ENCODE measurements around the gene SERPINA4. TPM values are rescaled to one million over a fixed set of nuclear protein-coding genes. Genes with fewer than 3 reads are reported as not detected.

The SERPINA4 gene
- total and polyA plus RNA-seq, 2 of the 13 experiments (the other 11 are each of a cell fraction or from before 2014, with no cell fraction given) = 39.1 to 57.8 TPM

DNA sequence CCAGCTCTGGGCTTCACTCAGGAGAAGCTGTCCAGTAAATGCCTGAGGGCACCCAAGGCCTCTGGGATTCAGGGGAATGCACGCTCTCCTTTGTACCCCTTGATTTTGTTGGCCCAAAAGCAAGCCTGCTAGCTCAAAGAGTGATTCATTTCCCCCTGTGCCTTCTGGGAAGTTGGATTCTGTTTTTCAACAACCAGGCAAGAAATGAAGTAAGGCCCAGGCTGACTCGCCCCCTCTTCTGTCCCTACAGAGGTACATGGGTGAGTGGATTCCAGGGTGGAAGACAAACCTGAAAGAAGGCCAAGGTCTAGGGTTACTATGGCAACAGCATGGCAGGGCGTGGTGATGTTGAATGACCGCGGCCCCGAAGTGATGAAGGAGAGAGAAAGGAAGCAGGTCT lies 10.7 kb downstream of the SERPINA4 start:
- ChIA-PET POLR2A (interaction anchor here (0.6 to 8.1 kb wide), 9 partner anchors 10 to 183 kb away, joined by 4 to 142 read pairs (median 35); partner anchors contain the start of genes SERPINA1, SERPINA3, SERPINA4 and SERPINA5), CTCF (ENCODE audit: low intra/inter-chr PET ratio, low total read pairs) (no interaction called here)
- H3K4me3 ChIP-seq (replicated peaks in 1 of 3; ENCODE audit: insufficient read depth in 1 of 3, low read depth in 2 of 3, low read length in 3 of 3) = no peak overlapping the region
- no peaks in the 10 kb centered on the region for H4K20me1 ChIP-seq (ENCODE audit: insufficient read depth, low read length)
- intact Hi-C loops (cut with micrococcal nuclease; ENCODE audit: unreplicated experiment) = no loop called here
- H3K9me3 ChIP-seq (ENCODE audit: low read length) = no peaks in the 10 kb centered on the region
- H3K4me2 ChIP-seq (ENCODE audit: low read depth, low read length) = peak overlapping the region; percentile 66
- FAIRE-seq (no peak), ATAC-seq (peak; percentile 7; the same call in 2 of the 3 replicates), DNase-seq (ENCODE audit: low spot score) (peak; percentile 37)
- 77% methylated on average over 6 of the region's 6 CpGs for WGBS (ENCODE audit: low lambda C conversion rate)
- no peaks in the 10 kb centered on the region for H3K27me3 ChIP-seq (ENCODE audit: control insufficient read depth in 1 of 2, insufficient read depth in 2 of 2, low read length in 2 of 2)
- H3K9ac ChIP-seq (ENCODE audit: insufficient read depth, low read depth, low read length) = peak overlapping the region; percentile 41; the same call in 1 of the 2 replicates
- no peak overlapping the region for H2AFZ ChIP-seq (ENCODE audit: low read length)
- H3K36me3 ChIP-seq (replicated peaks in 1 of 2; ENCODE audit: control insufficient read depth in 1 of 2, insufficient read depth in 2 of 2, low read length in 2 of 2) = no peaks in the 10 kb centered on the region
- no TSS peak for BruUV-seq (replicated peaks)
- peak overlapping the region; percentile 94 for H3K27ac ChIP-seq (ENCODE audit: extremely low read length, insufficient read depth, low read length)
- H3K79me2 ChIP-seq (ENCODE audit: insufficient read depth, low read length) = no peaks in the 10 kb centered on the region
- peaks cover 89% of the 10 kb centered on the region for H3K4me1 ChIP-seq (ENCODE audit: insufficient read depth, low read length)
- in situ Hi-C loops (cut with HindIII; ENCODE audit: extremely low pct_ligation_motif_present, low pct_unique_long_range_greater_than_20kb) = no loop called here
- TF ChIP-seq RXRB (CRISPR knock-in tag; IDR thresholded peaks at IDR 0.05; ENCODE audit: borderline replicate concordance) = no peak
- TF ChIP-seq HMGA1 (CRISPR knock-in tag; conservative IDR thresholded peaks at IDR 0.05) = no peak
- TF ChIP-seq MYNN (CRISPR knock-in tag; IDR thresholded peaks at IDR 0.05; ENCODE audit: low read depth) = 0 out of 2 replicates have a peak, but pooled peaks have one; percentile 34
- TF ChIP-seq, protein P1, sequence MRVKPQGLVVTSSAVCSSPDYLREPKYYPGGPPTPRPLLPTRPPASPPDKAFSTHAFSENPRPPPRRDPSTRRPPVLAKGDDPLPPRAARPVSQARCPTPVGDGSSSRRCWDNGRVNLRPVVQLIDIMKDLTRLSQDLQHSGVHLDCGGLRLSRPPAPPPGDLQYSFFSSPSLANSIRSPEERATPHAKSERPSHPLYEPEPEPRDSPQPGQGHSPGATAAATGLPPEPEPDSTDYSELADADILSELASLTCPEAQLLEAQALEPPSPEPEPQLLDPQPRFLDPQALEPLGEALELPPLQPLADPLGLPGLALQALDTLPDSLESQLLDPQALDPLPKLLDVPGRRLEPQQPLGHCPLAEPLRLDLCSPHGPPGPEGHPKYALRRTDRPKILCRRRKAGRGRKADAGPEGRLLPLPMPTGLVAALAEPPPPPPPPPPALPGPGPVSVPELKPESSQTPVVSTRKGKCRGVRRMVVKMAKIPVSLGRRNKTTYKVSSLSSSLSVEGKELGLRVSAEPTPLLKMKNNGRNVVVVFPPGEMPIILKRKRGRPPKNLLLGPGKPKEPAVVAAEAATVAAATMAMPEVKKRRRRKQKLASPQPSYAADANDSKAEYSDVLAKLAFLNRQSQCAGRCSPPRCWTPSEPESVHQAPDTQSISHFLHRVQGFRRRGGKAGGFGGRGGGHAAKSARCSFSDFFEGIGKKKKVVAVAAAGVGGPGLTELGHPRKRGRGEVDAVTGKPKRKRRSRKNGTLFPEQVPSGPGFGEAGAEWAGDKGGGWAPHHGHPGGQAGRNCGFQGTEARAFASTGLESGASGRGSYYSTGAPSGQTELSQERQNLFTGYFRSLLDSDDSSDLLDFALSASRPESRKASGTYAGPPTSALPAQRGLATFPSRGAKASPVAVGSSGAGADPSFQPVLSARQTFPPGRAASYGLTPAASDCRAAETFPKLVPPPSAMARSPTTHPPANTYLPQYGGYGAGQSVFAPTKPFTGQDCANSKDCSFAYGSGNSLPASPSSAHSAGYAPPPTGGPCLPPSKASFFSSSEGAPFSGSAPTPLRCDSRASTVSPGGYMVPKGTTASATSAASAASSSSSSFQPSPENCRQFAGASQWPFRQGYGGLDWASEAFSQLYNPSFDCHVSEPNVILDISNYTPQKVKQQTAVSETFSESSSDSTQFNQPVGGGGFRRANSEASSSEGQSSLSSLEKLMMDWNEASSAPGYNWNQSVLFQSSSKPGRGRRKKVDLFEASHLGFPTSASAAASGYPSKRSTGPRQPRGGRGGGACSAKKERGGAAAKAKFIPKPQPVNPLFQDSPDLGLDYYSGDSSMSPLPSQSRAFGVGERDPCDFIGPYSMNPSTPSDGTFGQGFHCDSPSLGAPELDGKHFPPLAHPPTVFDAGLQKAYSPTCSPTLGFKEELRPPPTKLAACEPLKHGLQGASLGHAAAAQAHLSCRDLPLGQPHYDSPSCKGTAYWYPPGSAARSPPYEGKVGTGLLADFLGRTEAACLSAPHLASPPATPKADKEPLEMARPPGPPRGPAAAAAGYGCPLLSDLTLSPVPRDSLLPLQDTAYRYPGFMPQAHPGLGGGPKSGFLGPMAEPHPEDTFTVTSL (CRISPR knock-in tag; IDR thresholded peaks at IDR 0.05; ENCODE audit: borderline replicate concordance) = no peak
- TF ChIP-seq, protein P2, sequence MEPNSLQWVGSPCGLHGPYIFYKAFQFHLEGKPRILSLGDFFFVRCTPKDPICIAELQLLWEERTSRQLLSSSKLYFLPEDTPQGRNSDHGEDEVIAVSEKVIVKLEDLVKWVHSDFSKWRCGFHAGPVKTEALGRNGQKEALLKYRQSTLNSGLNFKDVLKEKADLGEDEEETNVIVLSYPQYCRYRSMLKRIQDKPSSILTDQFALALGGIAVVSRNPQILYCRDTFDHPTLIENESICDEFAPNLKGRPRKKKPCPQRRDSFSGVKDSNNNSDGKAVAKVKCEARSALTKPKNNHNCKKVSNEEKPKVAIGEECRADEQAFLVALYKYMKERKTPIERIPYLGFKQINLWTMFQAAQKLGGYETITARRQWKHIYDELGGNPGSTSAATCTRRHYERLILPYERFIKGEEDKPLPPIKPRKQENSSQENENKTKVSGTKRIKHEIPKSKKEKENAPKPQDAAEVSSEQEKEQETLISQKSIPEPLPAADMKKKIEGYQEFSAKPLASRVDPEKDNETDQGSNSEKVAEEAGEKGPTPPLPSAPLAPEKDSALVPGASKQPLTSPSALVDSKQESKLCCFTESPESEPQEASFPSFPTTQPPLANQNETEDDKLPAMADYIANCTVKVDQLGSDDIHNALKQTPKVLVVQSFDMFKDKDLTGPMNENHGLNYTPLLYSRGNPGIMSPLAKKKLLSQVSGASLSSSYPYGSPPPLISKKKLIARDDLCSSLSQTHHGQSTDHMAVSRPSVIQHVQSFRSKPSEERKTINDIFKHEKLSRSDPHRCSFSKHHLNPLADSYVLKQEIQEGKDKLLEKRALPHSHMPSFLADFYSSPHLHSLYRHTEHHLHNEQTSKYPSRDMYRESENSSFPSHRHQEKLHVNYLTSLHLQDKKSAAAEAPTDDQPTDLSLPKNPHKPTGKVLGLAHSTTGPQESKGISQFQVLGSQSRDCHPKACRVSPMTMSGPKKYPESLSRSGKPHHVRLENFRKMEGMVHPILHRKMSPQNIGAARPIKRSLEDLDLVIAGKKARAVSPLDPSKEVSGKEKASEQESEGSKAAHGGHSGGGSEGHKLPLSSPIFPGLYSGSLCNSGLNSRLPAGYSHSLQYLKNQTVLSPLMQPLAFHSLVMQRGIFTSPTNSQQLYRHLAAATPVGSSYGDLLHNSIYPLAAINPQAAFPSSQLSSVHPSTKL (CRISPR knock-in tag; IDR thresholded peaks at IDR 0.05) = 0 out of 2 replicates have a peak, but pooled peaks have one; percentile 12
- no peak for TF ChIP-seq ZNF274 (CRISPR knock-in tag; IDR thresholded peaks at IDR 0.05)
- TF ChIP-seq, protein P3, sequence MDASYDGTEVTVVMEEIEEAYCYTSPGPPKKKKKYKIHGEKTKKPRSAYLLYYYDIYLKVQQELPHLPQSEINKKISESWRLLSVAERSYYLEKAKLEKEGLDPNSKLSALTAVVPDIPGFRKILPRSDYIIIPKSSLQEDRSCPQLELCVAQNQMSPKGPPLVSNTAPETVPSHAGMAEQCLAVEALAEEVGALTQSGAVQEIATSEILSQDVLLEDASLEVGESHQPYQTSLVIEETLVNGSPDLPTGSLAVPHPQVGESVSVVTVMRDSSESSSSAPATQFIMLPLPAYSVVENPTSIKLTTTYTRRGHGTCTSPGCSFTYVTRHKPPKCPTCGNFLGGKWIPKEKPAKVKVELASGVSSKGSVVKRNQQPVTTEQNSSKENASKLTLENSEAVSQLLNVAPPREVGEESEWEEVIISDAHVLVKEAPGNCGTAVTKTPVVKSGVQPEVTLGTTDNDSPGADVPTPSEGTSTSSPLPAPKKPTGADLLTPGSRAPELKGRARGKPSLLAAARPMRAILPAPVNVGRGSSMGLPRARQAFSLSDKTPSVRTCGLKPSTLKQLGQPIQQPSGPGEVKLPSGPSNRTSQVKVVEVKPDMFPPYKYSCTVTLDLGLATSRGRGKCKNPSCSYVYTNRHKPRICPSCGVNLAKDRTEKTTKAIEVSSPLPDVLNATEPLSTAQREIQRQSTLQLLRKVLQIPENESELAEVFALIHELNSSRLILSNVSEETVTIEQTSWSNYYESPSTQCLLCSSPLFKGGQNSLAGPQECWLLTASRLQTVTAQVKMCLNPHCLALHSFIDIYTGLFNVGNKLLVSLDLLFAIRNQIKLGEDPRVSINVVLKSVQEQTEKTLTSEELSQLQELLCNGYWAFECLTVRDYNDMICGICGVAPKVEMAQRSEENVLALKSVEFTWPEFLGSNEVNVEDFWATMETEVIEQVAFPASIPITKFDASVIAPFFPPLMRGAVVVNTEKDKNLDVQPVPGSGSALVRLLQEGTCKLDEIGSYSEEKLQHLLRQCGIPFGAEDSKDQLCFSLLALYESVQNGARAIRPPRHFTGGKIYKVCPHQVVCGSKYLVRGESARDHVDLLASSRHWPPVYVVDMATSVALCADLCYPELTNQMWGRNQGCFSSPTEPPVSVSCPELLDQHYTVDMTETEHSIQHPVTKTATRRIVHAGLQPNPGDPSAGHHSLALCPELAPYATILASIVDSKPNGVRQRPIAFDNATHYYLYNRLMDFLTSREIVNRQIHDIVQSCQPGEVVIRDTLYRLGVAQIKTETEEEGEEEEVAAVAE (CRISPR knock-in tag; IDR thresholded peaks at IDR 0.05; ENCODE audit: borderline replicate concordance) = peak; percentile 39; the same call in 1 of the 2 replicates
- no peak for TF ChIP-seq MAFG (CRISPR knock-in tag; IDR thresholded peaks at IDR 0.05)
- TF ChIP-seq HDAC1 (CRISPR knock-in tag; IDR thresholded peaks at IDR 0.05) = no peak
- TF ChIP-seq ZFP36 (IDR thresholded peaks at IDR 0.05; ENCODE audit: borderline replicate concordance, low read depth, low read length, partially characterized antibody) = no peak

All from HepG2 (cell line).